Measurements from ENCODE around the gene PCCA. TPM values are rescaled to one million over a fixed set of nuclear protein-coding genes. Genes with fewer than 3 reads are reported as not detected.

The PCCA gene
- total RNA-seq, 1 experiment from 2014 or later = 8.9 TPM

GRCh38 chr13:100476963-100477362, 388.1 kb downstream of the PCCA start:
- no peaks in the 10 kb centered on the region for H3K9me3 Mint-ChIP-seq (ENCODE audit: low read depth, unreplicated experiment)
- no TSS peak for BruUV-seq (replicated peaks)
- CTCF ChIA-PET = no interaction called here
- no peaks in the 10 kb centered on the region for H3K36me3 Mint-ChIP-seq (ENCODE audit: insufficient read depth, unreplicated experiment)
- H3K4me3 Mint-ChIP-seq (ENCODE audit: low read depth, unreplicated experiment) = no peak overlapping the region
- intact Hi-C loops (cut with micrococcal nuclease; ENCODE audit: unreplicated experiment) = no loop called here
- no peak overlapping the region for H3K27ac Mint-ChIP-seq (ENCODE audit: unreplicated experiment)
- no peaks in the 10 kb centered on the region for H3K27me3 Mint-ChIP-seq (ENCODE audit: unreplicated experiment)
- DNase-seq = no peak
- no peak for TF ChIP-seq CTCF (IDR thresholded peaks at IDR 0.05; ENCODE audit: unreplicated experiment)
- no peaks in the 10 kb centered on the region for H3K4me1 Mint-ChIP-seq (ENCODE audit: low read depth, unreplicated experiment)

- no peak for TF ChIP-seq CTCF (IDR thresholded peaks at IDR 0.05; ENCODE audit: unreplicated experiment)
- Mint-ChIP-seq H3K36me3 (ENCODE audit: insufficient read depth, unreplicated experiment) (no peaks in the 10 kb centered on the region), H3K27ac (ENCODE audit: unreplicated experiment) (no peak overlapping the region), H3K4me3 (ENCODE audit: low read depth, unreplicated experiment) (no peak overlapping the region), H3K27me3 (ENCODE audit: unreplicated experiment) (no peaks in the 10 kb centered on the region), H3K4me1 (ENCODE audit: low read depth, unreplicated experiment) (no peaks in the 10 kb centered on the region), H3K9me3 (ENCODE audit: low read depth, unreplicated experiment) (no peaks in the 10 kb centered on the region)
- no peak for DNase-seq
- no TSS peak for BruUV-seq (replicated peaks)
- intact Hi-C loops (cut with micrococcal nuclease; ENCODE audit: unreplicated experiment) = no loop called here
- CTCF ChIA-PET = no interaction called here
Observed at GRCh38 chr13:100478107-100478809, 389.4 kb downstream of the PCCA start.

GRCh38 chr13:100480676-100481075, 391.8 kb downstream of the PCCA start:
- H3K27me3 Mint-ChIP-seq (ENCODE audit: unreplicated experiment) = no peaks in the 10 kb centered on the region
- no peak overlapping the region for H3K4me3 Mint-ChIP-seq (ENCODE audit: low read depth, unreplicated experiment)
- no peaks in the 10 kb centered on the region for H3K36me3 Mint-ChIP-seq (ENCODE audit: insufficient read depth, unreplicated experiment)
- BruUV-seq (replicated peaks) = no TSS peak
- no peaks in the 10 kb centered on the region for H3K4me1 Mint-ChIP-seq (ENCODE audit: low read depth, unreplicated experiment)
- CTCF ChIA-PET = no interaction called here
- DNase-seq = no peak
- H3K27ac Mint-ChIP-seq (ENCODE audit: unreplicated experiment) = no peak overlapping the region
- intact Hi-C loops (cut with micrococcal nuclease; ENCODE audit: unreplicated experiment) = no loop called here
- no peaks in the 10 kb centered on the region for H3K9me3 Mint-ChIP-seq (ENCODE audit: low read depth, unreplicated experiment)
- TF ChIP-seq CTCF (IDR thresholded peaks at IDR 0.05; ENCODE audit: unreplicated experiment) = no peak

- Mint-ChIP-seq H3K27ac (ENCODE audit: unreplicated experiment) (no peak overlapping the region), H3K27me3 (ENCODE audit: unreplicated experiment) (no peaks in the 10 kb centered on the region), H3K4me1 (ENCODE audit: low read depth, unreplicated experiment) (no peaks in the 10 kb centered on the region), H3K36me3 (ENCODE audit: insufficient read depth, unreplicated experiment) (no peaks in the 10 kb centered on the region), H3K4me3 (ENCODE audit: low read depth, unreplicated experiment) (no peak overlapping the region), H3K9me3 (ENCODE audit: low read depth, unreplicated experiment) (no peaks in the 10 kb centered on the region)
- BruUV-seq (replicated peaks) = no TSS peak
- CTCF ChIA-PET = no interaction called here
- DNase-seq = no peak
- intact Hi-C loops (cut with micrococcal nuclease; ENCODE audit: unreplicated experiment) = no loop called here
- TF ChIP-seq CTCF (IDR thresholded peaks at IDR 0.05; ENCODE audit: unreplicated experiment) = no peak
Observed at GRCh38 chr13:100483139-100483538, 394.2 kb downstream of the PCCA start.
